Thoracic aorta (tissue), 2 donors: Measurements from ENCODE around the gene NABP1. TPM values are rescaled to one million over a fixed set of nuclear protein-coding genes. Genes with fewer than 3 reads are reported as not detected.

ENCODE experiments used
- ATAC-seq: fragments of 150-250 bp; one replicate; pipeline ENCODE4 v1.8.0; 2017; ENCODE audit warnings: low read depth; ENCODE audit not compliant: insufficient number of reproducible peaks, low FRiP score
- DNase-seq: peaks from one replicate; pipeline ENCODE4 v3.0.0-alpha.2; 2020; ENCODE audit warnings: low spot score
- H3K27ac ChIP-seq, 2 donors: fragments of 200-600 bp; sonication (generic); 1 replicate in 1 of 2; 2 replicates in 1 of 2; pipeline ENCODE4 v1.5.1; 2016; ENCODE audit warnings: mild to moderate bottlenecking in 2 of 2, moderate library complexity in 2 of 2
- H3K27me3 ChIP-seq: fragments of 200-600 bp; sonication (generic); replicated peaks from 2 replicates; pipeline ENCODE4 v1.6.0; 2016; ENCODE audit warnings: mild to moderate bottlenecking; ENCODE audit not compliant: insufficient read depth
- H3K36me3 ChIP-seq: fragments of 200-600 bp; sonication (generic); one replicate; pipeline ENCODE4 v1.5.1; 2016
- H3K4me1 ChIP-seq, 2 donors: fragments of 200-600 bp; sonication (generic); 1 replicate in 1 of 2; 2 replicates in 1 of 2; pipeline versions ENCODE4 v1.5.1 to v1.6.0; 2016; ENCODE audit warnings: low read depth in 2 of 2, mild to moderate bottlenecking in 1 of 2; ENCODE audit not compliant: control insufficient read depth in 1 of 2
- H3K4me3 ChIP-seq: fragments of 200-600 bp; sonication (generic); 2 replicates; pipeline ENCODE4 v1.5.1; 2016; ENCODE audit warnings: mild to moderate bottlenecking
- H3K9me3 ChIP-seq: fragments of 200-600 bp; sonication (generic); 2 replicates; pipeline ENCODE4 v1.5.1; 2016
- CTCF ChIP-seq: fragments of 200-600 bp; sonication (generic); IDR thresholded peaks from one replicate; pipeline ENCODE4 v1.5.1; 2019; ENCODE audit warnings: antibody characterized with exemption
- total RNA-seq, 2 donors: library from RNA; depleted of rRNA; stranded (reverse); fragments of >200 nt; gene quantifications; one replicate each; pipeline versions ENCODE4 v1.1.0 to v1.2.3, GENCODE V29; 2016

NABP1 gene
- total RNA-seq, 2 donors from 2014 or later = 25.2 to 84.7 TPM

DNA sequence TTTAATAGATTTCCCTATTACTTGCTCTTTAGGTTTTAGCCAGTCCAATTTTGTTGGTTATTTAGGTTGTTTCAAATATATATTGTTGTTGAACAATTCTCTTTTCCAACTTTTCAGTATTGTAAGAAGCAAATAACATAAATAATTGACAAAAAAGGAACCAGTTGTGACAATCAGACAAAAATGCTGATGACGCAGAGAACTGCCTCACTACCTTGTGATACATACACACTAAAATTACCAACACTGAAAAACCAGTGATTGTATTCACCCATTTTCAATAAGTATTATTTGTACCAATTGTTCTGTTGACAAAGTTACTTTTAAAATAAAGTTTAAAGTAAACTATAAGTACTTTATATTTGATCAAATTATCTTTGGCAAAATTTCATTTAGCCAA lies 43.1 kb upstream of the NABP1 start:
- Histone ChIP-seq H3K4me1 (peaks cover 27 to 29% of the 10 kb centered on the region in 2 donors), H3K9me3 (no peaks in the 10 kb centered on the region), H3K36me3 (no peaks in the 10 kb centered on the region), H3K27ac (no peak overlapping the region), H3K4me3 (no peak overlapping the region), H3K27me3 (no peaks in the 10 kb centered on the region)
- DNase-seq (no peak), ATAC-seq (no peak)
- no peak for TF ChIP-seq CTCF

GRCh38 chr2:191635333-191636234 lies 42.4 kb upstream of the NABP1 start:
- H3K9me3 ChIP-seq = no peaks in the 10 kb centered on the region
- H3K4me1 ChIP-seq = peaks cover 27 to 29% of the 10 kb centered on the region in 2 donors
- peak overlapping the region in 1 of 2 donors; percentile 53 for H3K27ac ChIP-seq
- DNase-seq (no peak), ATAC-seq (no peak)
- TF ChIP-seq CTCF = no peak
- H3K27me3 ChIP-seq = no peaks in the 10 kb centered on the region
- no peaks in the 10 kb centered on the region for H3K36me3 ChIP-seq
- no peak overlapping the region for H3K4me3 ChIP-seq

- no peak for ATAC-seq
These were observed 41.7 kb upstream of the NABP1 start for GRCh38 chr2:191636235-191636543.

DNA sequence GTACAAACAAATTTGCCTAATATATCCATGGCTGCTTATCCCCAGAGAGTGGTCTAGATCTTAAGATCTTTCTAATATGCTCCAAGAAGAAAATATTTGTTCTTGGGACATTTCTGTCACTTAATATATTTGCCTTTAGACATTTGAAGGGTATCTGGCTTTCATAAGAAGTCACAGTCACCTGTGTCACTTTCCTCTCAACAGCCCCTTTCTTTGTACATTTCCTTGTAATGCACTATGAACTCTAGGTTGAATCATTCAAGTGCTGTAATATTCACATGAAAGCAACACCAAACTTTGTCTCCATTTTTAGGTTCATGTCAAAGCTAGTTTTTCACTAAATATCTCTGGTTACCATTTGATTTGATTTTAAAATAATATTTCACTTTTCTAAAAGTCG lies 41.4 kb upstream of the NABP1 start:
- Histone ChIP-seq H3K27ac (peak overlapping the region in 1 of 2 donors; percentile 53), H3K9me3 (no peaks in the 10 kb centered on the region), H3K4me1 (peaks cover 27 to 29% of the 10 kb centered on the region in 2 donors), H3K36me3 (no peaks in the 10 kb centered on the region), H3K4me3 (no peak overlapping the region), H3K27me3 (no peaks in the 10 kb centered on the region)
- no peak for TF ChIP-seq CTCF
- DNase-seq (no peak), ATAC-seq (no peak)

More at GRCh38 chr2:191636235-191636543, 41.7 kb upstream of the NABP1 start:
- no peaks in the 10 kb centered on the region for H3K36me3 ChIP-seq
- no peaks in the 10 kb centered on the region for H3K9me3 ChIP-seq
- no peak overlapping the region for H3K4me3 ChIP-seq
- H3K4me1 ChIP-seq = peaks cover 27 to 29% of the 10 kb centered on the region in 2 donors
- no peaks in the 10 kb centered on the region for H3K27me3 ChIP-seq
- DNase-seq = no peak
- peak overlapping the region in 1 of 2 donors; percentile 53 for H3K27ac ChIP-seq
- no peak for TF ChIP-seq CTCF

GRCh38 chr2:191637182-191638078 lies 40.5 kb upstream of the NABP1 start:
- Histone ChIP-seq H3K4me1 (peaks cover 27 to 29% of the 10 kb centered on the region in 2 donors), H3K27me3 (no peaks in the 10 kb centered on the region), H3K9me3 (no peaks in the 10 kb centered on the region), H3K4me3 (no peak overlapping the region), H3K36me3 (no peaks in the 10 kb centered on the region), H3K27ac (peak overlapping the region in 1 of 2 donors; percentile 28)
- DNase-seq = no peak
- ATAC-seq = no peak
- TF ChIP-seq CTCF = no peak
